HepG2 (cell line): ENCODE results near the gene P2RX1. TPM values are rescaled to one million over a fixed set of nuclear protein-coding genes. Genes with fewer than 3 reads are reported as not detected.
A peak's percentile ranks its signal among the peaks of the same experiment; 100 is the strongest.

ENCODE experiments used
- ATAC-seq: fragments of 200-7000 bp; cut with Tn5 transposase; 3 replicates; pipeline ENCODE4 v1.9.1; 2020; ENCODE audit warnings: mild to moderate bottlenecking, moderate library complexity
- BruUV-seq: library from RNA; stranded (reverse); fragments of 400-500 nt; replicated peaks from 2 replicates; lab custom pipeline; 2021; lab: Mats Ljungman, UMichigan
- CTCF ChIA-PET: fragments of 300-600 bp; formaldehyde crosslinking; extraction: SDS; loops from one replicate; lab custom pipeline; 2021; ENCODE audit warnings: low total read pairs, inconsistent platforms, low intra/inter-chr PET ratio; lab: Yijun Ruan, JAX
- POLR2A ChIA-PET: fragments of 350-600 bp; sonication (Branson Sonifier 250); formaldehyde crosslinking; loops from one replicate; lab custom pipeline; 2020; ENCODE audit warnings: antibody characterized with exemption, inconsistent platforms; lab: Yijun Ruan, JAX
- DNase-seq: peaks from one replicate; pipeline ENCODE4 v3.0.0-alpha.2; 2015; ENCODE audit warnings: low spot score
- FAIRE-seq: peaks from 3 replicates; lab custom pipeline; 2011; peaks lifted over from hg19 to GRCh38; lab: Jason Lieb, UNC
- H2AFZ ChIP-seq: one replicate; pipeline ENCODE4 v1.6.1; 2011; ENCODE audit warnings: low read length, inconsistent platforms
- H3K27ac ChIP-seq: fragments of 300-600 bp; 3 replicates; pipeline ENCODE4 v1.8.0; 2011; ENCODE audit warnings: mixed run types, mild to moderate bottlenecking, mixed read lengths, low read length, inconsistent platforms; ENCODE audit not compliant: insufficient read depth; ENCODE audit errors: extremely low read length
- H3K27me3 ChIP-seq, 2 experiments: fragments of 200-600 bp in 1 of 2; 2 replicates in 1 of 2; 3 replicates in 1 of 2; pipeline versions ENCODE4 v1.6.0 to v1.8.0; 2011; ENCODE audit warnings: low read length in 2 of 2, mild to moderate bottlenecking in 2 of 2, moderate library complexity in 2 of 2, inconsistent platforms in 1 of 2; ENCODE audit not compliant: insufficient read depth in 2 of 2, control insufficient read depth in 1 of 2
- H3K36me3 ChIP-seq, 2 experiments: fragments of 200-600 bp in 1 of 2; replicated peaks in 1 of 2; 2 replicates in 1 of 2; 3 replicates in 1 of 2; pipeline versions ENCODE4 v1.5.1 to v1.8.0; 2011; ENCODE audit warnings: low read length in 2 of 2, inconsistent platforms in 1 of 2; ENCODE audit not compliant: insufficient read depth in 2 of 2, control insufficient read depth in 1 of 2
- H3K4me1 ChIP-seq: 2 replicates; pipeline ENCODE4 v1.5.1; 2012; ENCODE audit warnings: low read length, inconsistent platforms; ENCODE audit not compliant: insufficient read depth
- H3K4me2 ChIP-seq: 2 replicates; pipeline ENCODE4 v1.6.0; 2011; ENCODE audit warnings: low read depth, low read length, inconsistent platforms
- H3K4me3 ChIP-seq, 3 experiments: fragments of 200-600 bp in 1 of 3; sonication (generic), shearing (Covaris generic) in 1 of 3; replicated peaks in 1 of 3; 2 replicates each; pipeline ENCODE4 v1.5.1; 2011 to 2016; ENCODE audit warnings: low read length in 3 of 3, inconsistent platforms in 2 of 3, low read depth in 2 of 3, mild to moderate bottlenecking in 2 of 3, control low read depth in 1 of 3, mixed read lengths in 1 of 3; ENCODE audit not compliant: insufficient read depth in 1 of 3
- H3K79me2 ChIP-seq: one replicate; pipeline ENCODE4 v1.6.1; 2011; ENCODE audit warnings: low read length, inconsistent platforms; ENCODE audit not compliant: insufficient read depth
- H3K9ac ChIP-seq: 2 replicates; pipeline ENCODE4 v1.6.0; 2011; ENCODE audit warnings: mild to moderate bottlenecking, low read depth, low read length, inconsistent platforms; ENCODE audit not compliant: insufficient read depth
- H3K9me3 ChIP-seq: 2 replicates; pipeline ENCODE4 v1.5.1; 2012; ENCODE audit warnings: mild to moderate bottlenecking, low read length
- H4K20me1 ChIP-seq: 2 replicates; pipeline ENCODE4 v1.6.0; 2011; ENCODE audit warnings: inconsistent platforms, mild to moderate bottlenecking, low read length, moderate library complexity; ENCODE audit not compliant: insufficient read depth
- FLYWCH1 ChIP-seq: sonication (generic); formaldehyde crosslinking; IDR thresholded peaks from 2 replicates; pipeline ENCODE4 v1.8.1; 2023; ENCODE audit warnings: mild to moderate bottlenecking, missing genetic modification reagents
- SKI ChIP-seq: fragments of 450-650 bp; IDR thresholded peaks from one replicate; pipeline ENCODE4 v1.6.1; 2018; ENCODE audit warnings: mild to moderate bottlenecking; ENCODE audit not compliant: partially characterized antibody
- SOX13 ChIP-seq, 3 experiments: fragments of 450-650 bp in 1 of 3; sonication (generic) in 1 of 3; formaldehyde crosslinking in 1 of 3; IDR thresholded peaks in 2 of 3; conservative IDR thresholded peaks in 1 of 3; 2 replicates each; pipeline versions ENCODE4 v1.5.0 to v1.6.1; 2016 to 2020; ENCODE audit warnings: antibody characterized with exemption in 1 of 3, mild to moderate bottlenecking in 1 of 3, missing compliant biosample characterization in 1 of 3, missing genetic modification reagents in 1 of 3, moderate library complexity in 1 of 3
- ZNF30 ChIP-seq: sonication (generic); formaldehyde crosslinking; IDR thresholded peaks from 2 replicates; pipeline ENCODE4 v1.5.0; 2020; ENCODE audit warnings: mild to moderate bottlenecking, missing genetic modification reagents
- ZNF335 ChIP-seq: sonication (generic); formaldehyde crosslinking; IDR thresholded peaks from 2 replicates; pipeline ENCODE4 v1.4.0; 2020; ENCODE audit warnings: missing genetic modification reagents
- ZNF441 ChIP-seq: sonication (generic); formaldehyde crosslinking; IDR thresholded peaks from 2 replicates; pipeline ENCODE4 v1.7.0; 2021; ENCODE audit warnings: missing genetic modification reagents, borderline replicate concordance
- ZNF572 ChIP-seq: sonication (generic); formaldehyde crosslinking; IDR thresholded peaks from 2 replicates; pipeline ENCODE4 v1.5.1; 2020; ENCODE audit warnings: mild to moderate bottlenecking, missing genetic modification reagents
- ZNF580 ChIP-seq: IDR thresholded peaks from 2 replicates; pipeline ENCODE4 v1.6.1; 2016; ENCODE audit warnings: low read depth, borderline replicate concordance
- ZNF737 ChIP-seq: sonication (generic); formaldehyde crosslinking; IDR thresholded peaks from 2 replicates; pipeline ENCODE4 v1.5.0; 2020; ENCODE audit warnings: missing genetic modification reagents, mild to moderate bottlenecking, borderline replicate concordance
- ZNF776 ChIP-seq: sonication (generic); formaldehyde crosslinking; IDR thresholded peaks from 2 replicates; pipeline ENCODE4 v1.4.0; 2020; ENCODE audit warnings: mild to moderate bottlenecking, missing genetic modification reagents
- WGBS: methylation state at CpG from one replicate; pipeline ENCODE4 v1.1.6; 2017; ENCODE audit warnings: low lambda C conversion rate; 5-methylcytosine and 5-hydroxymethylcytosine counted together
- in situ Hi-C: cut with HindIII; loops from 2 replicates; pipeline ENCODE4 v1.10.0; 2017; ENCODE audit warnings: low pct_unique_long_range_greater_than_20kb; ENCODE audit not compliant: extremely low pct_ligation_motif_present
- intact Hi-C: fragments of 100-400 bp; cut with micrococcal nuclease; formaldehyde crosslinking; loops from one replicate; pipeline ENCODE4 v1.10.0; 2022; ENCODE audit not compliant: unreplicated experiment
- polyA plus RNA-seq, 8 experiments: library from polyadenylated mRNA; depleted of rRNA in 3 of 8; stranded (reverse) in 7 of 8; unstranded in 1 of 8; fragments of >200 nt; fragmentation: Illumina TruSeq in 4 of 8; extraction: Trizol in 4 of 8; gene quantifications; 2 replicates each; pipeline versions ENCODE4 v1.2.1 to v1.2.3, GENCODE V29; 2011 to 2016; ENCODE audit warnings: low read depth in 4 of 8, missing spikeins in 1 of 8, mixed read lengths in 1 of 8; ENCODE audit not compliant: insufficient read depth in 1 of 8
- total RNA-seq, 5 experiments: library from RNA; depleted of rRNA; stranded (reverse); fragments of >200 nt; fragmentation: Illumina TruSeq; extraction: Trizol; gene quantifications; 2 replicates each; pipeline ENCODE4 v1.2.3, GENCODE V29; 2016; ENCODE audit warnings: low read depth in 1 of 5

Gene P2RX1
- total and polyA plus RNA-seq, 2 of the 13 experiments (the other 11 are each of a cell fraction or from before 2014, with no cell fraction given) = 0.04 to 0.50 TPM

- TF ChIP-seq SOX13 (IDR thresholded peaks at IDR 0.05) (no peak), SOX13 (CRISPR knock-in tag; conservative IDR thresholded peaks at IDR 0.05 in 1 of 2, IDR thresholded peaks at IDR 0.05 in 1 of 2) (no peak), ZNF580 (CRISPR knock-in tag) (no peak)
Measured at GRCh38 chr17:3946711-3947235, 30.5 kb upstream of the P2RX1 start (continued).

- no peak overlapping the region for H3K4me3 ChIP-seq
- no peak for TF ChIP-seq ZNF737 (CRISPR knock-in tag)
- TF ChIP-seq FLYWCH1 (CRISPR knock-in tag) = no peak
- no peak for TF ChIP-seq SKI
- no peak for TF ChIP-seq ZNF441 (CRISPR knock-in tag)
- no peak for TF ChIP-seq ZNF335 (CRISPR knock-in tag)
- TF ChIP-seq ZNF572 (CRISPR knock-in tag) = no peak
- TF ChIP-seq ZNF776 = no peak
- TF ChIP-seq ZNF30 = no peak
- TF ChIP-seq, all 625 proteins: peak for 0
- no peaks in the 10 kb centered on the region for H3K9me3 ChIP-seq
- in situ Hi-C loops (no loop called here), intact Hi-C loops (no loop called here)
- H3K27ac ChIP-seq = no peak overlapping the region
- no peaks in the 10 kb centered on the region for H4K20me1 ChIP-seq
- POLR2A ChIA-PET = interaction anchor here (0.6 kb wide), 1 partner anchor 82 kb away, joined by 3 read pairs; no protein-coding TSS in a partner anchor
- ATAC-seq (peak; percentile 30; the same call in 2 of the 3 replicates), FAIRE-seq (no peak), DNase-seq (no peak)
- H3K36me3 ChIP-seq = no peaks in the 10 kb centered on the region
- H3K79me2 ChIP-seq = no peaks in the 10 kb centered on the region
- 59% methylated on average over 4 of the region's 68 CpGs for WGBS
- peaks cover 15% of the 10 kb centered on the region; the same call in 1 of the 2 replicates for H3K4me1 ChIP-seq
- peaks cover 4 to 28% of the 10 kb centered on the region in 2 experiments; a peak in 3 of 5 replicates for H3K27me3 ChIP-seq
- BruUV-seq = no TSS peak
- no peak overlapping the region for H3K4me2 ChIP-seq
- H3K9ac ChIP-seq = no peak overlapping the region
- CTCF ChIA-PET = no interaction called here
- H2AFZ ChIP-seq = no peak overlapping the region
Measured at GRCh38 chr17:3944485-3945388, 28.5 kb upstream of the P2RX1 start.
